SU-DHL-6 (cell line): Measurements from ENCODE around the gene HOXD4.

Experiments
- H2AFZ ChIP-seq: fragments of 200-600 bp; sonication (generic); 2 replicates; pipeline ENCODE4 v1.6.1; 2014; ENCODE audit warnings: low read depth, mild to moderate bottlenecking, moderate library complexity, mixed read lengths, antibody characterized with exemption, low read length; ENCODE audit not compliant: severe bottlenecking
- H3F3A ChIP-seq: fragments of 200-600 bp; shearing (Covaris generic); 2 replicates; pipeline ENCODE4 v1.6.0; 2016; ENCODE audit warnings: antibody characterized with exemption, mild to moderate bottlenecking; ENCODE audit not compliant: insufficient read depth
- H3K27ac ChIP-seq: fragments of 200-600 bp; sonication (generic); 2 replicates; pipeline ENCODE4 v1.5.1; 2016; ENCODE audit warnings: low read depth, mild to moderate bottlenecking, low read length, moderate library complexity, mixed read lengths
- H3K27me3 ChIP-seq: fragments of 200-600 bp; sonication (generic), shearing (Covaris generic); 2 replicates; pipeline ENCODE4 v1.6.0; 2014; ENCODE audit warnings: mild to moderate bottlenecking, low read length
- H3K36me3 ChIP-seq: fragments of 200-600 bp; sonication (generic); 2 replicates; pipeline ENCODE4 v1.6.1; 2014; ENCODE audit warnings: mild to moderate bottlenecking, low read length, mixed read lengths
- H3K4me2 ChIP-seq: fragments of 300-600, 200-600 bp; shearing (Covaris generic), sonication (generic); 2 replicates; pipeline ENCODE4 v1.6.0; 2014; ENCODE audit warnings: low read length, low read depth, mild to moderate bottlenecking; ENCODE audit not compliant: poor library complexity, severe bottlenecking
- H3K4me3 ChIP-seq: fragments of 200-600 bp; sonication (generic); 2 replicates; pipeline ENCODE4 v1.5.1; 2014; ENCODE audit warnings: antibody characterized with exemption, low read length, mild to moderate bottlenecking, mixed read lengths; ENCODE audit not compliant: insufficient read depth, poor library complexity, severe bottlenecking
- H3K79me2 ChIP-seq: fragments of 200-600 bp; sonication (generic); 2 replicates; pipeline ENCODE4 v1.6.1; 2014; ENCODE audit warnings: mild to moderate bottlenecking, low read length, moderate library complexity; ENCODE audit not compliant: insufficient read depth
- H3K9ac ChIP-seq: fragments of 200-600 bp; sonication (generic); 2 replicates; pipeline ENCODE4 v1.7.0; 2014; ENCODE audit warnings: mild to moderate bottlenecking, low read length
- H3K9me2 ChIP-seq: fragments of 200-600 bp; sonication (generic); replicated peaks from 2 replicates; pipeline ENCODE4 v1.6.1; 2014; ENCODE audit warnings: low read length; ENCODE audit not compliant: insufficient read depth
- H3K9me3 ChIP-seq: fragments of 200-600 bp; sonication (generic); 2 replicates; pipeline ENCODE4 v1.6.1; 2014; ENCODE audit warnings: low read length, mixed read lengths; ENCODE audit not compliant: insufficient read depth
- H4K20me1 ChIP-seq: fragments of 200-600 bp; sonication (generic); 2 replicates; pipeline ENCODE4 v1.6.1; 2014; ENCODE audit warnings: low read depth, mild to moderate bottlenecking, antibody characterized with exemption, low read length, moderate library complexity, mixed read lengths
- CTCF ChIP-seq: fragments of 200-600 bp; sonication (generic); IDR thresholded peaks from one replicate; pipeline ENCODE4 v1.5.1; 2017; ENCODE audit warnings: antibody characterized with exemption, mild to moderate bottlenecking, low read length, moderate library complexity; ENCODE audit not compliant: insufficient read depth, poor library complexity, severe bottlenecking
- EZH2phosphoT487 ChIP-seq: fragments of 200-600 bp; sonication (generic), shearing (Covaris generic); conservative IDR thresholded peaks from 2 replicates; pipeline ENCODE4 v1.6.1; 2018; ENCODE audit warnings: mild to moderate bottlenecking, antibody characterized with exemption, low read length, moderate library complexity, mixed read lengths

The HOXD4 gene

GRCh38 chr2:176128982-176129796 is 22.2 kb upstream of the HOXD4 start, which contains the start of gene HOXD8:
HOXD8 (plus strand) TSS chr2:176129705; CDS start chr2:176130367, 662 bp downstream.
- H3F3A ChIP-seq = no peaks in the 10 kb centered on the region
- no peaks in the 10 kb centered on the region for H3K27me3 ChIP-seq
- H2AFZ ChIP-seq = no peak within 1 kb of the TSS
- H3K27ac ChIP-seq = no peak within 1 kb of the TSS
- no peaks in the 10 kb centered on the region for H3K79me2 ChIP-seq
- TF ChIP-seq EZH2phosphoT487 (no peak), CTCF (no peak)
- H3K4me3 ChIP-seq = no peak within 1 kb of the TSS
- H3K9me2 ChIP-seq = no peaks in the 10 kb centered on the region
- no peaks in the 10 kb centered on the region for H3K9me3 ChIP-seq
- H3K9ac ChIP-seq = no peak within 1 kb of the TSS
- H3K4me2 ChIP-seq = no peak within 1 kb of the TSS
- no peaks in the 10 kb centered on the region for H3K36me3 ChIP-seq
- no peaks in the 10 kb centered on the region for H4K20me1 ChIP-seq

GRCh38 chr2:176129813-176130146 is 21.6 kb upstream of the HOXD4 start:
- no peaks in the 10 kb centered on the region for H3K9me2 ChIP-seq
- H3K4me3 ChIP-seq = no peak overlapping the region
- no peaks in the 10 kb centered on the region for H3K27me3 ChIP-seq
- H3K27ac ChIP-seq = no peak overlapping the region
- H3K9me3 ChIP-seq = no peaks in the 10 kb centered on the region
- H3K9ac ChIP-seq = no peak overlapping the region
- H3F3A ChIP-seq = no peaks in the 10 kb centered on the region
- TF ChIP-seq EZH2phosphoT487 (no peak), CTCF (no peak)
- H3K4me2 ChIP-seq = no peak overlapping the region
- no peaks in the 10 kb centered on the region for H3K36me3 ChIP-seq
- H3K79me2 ChIP-seq = no peaks in the 10 kb centered on the region
- H2AFZ ChIP-seq = no peak overlapping the region
- no peaks in the 10 kb centered on the region for H4K20me1 ChIP-seq

- H3K4me3 ChIP-seq = no peak overlapping the region
- H3F3A ChIP-seq = no peaks in the 10 kb centered on the region
- TF ChIP-seq CTCF = no peak
- no peak for TF ChIP-seq EZH2phosphoT487
- no peaks in the 10 kb centered on the region for H3K9me3 ChIP-seq
- H3K4me2 ChIP-seq = no peak overlapping the region
- no peak overlapping the region for H3K27ac ChIP-seq
- H3K79me2 ChIP-seq = no peaks in the 10 kb centered on the region
- H4K20me1 ChIP-seq = no peaks in the 10 kb centered on the region
- H3K27me3 ChIP-seq = no peaks in the 10 kb centered on the region
- H3K9me2 ChIP-seq = no peaks in the 10 kb centered on the region
- H3K36me3 ChIP-seq = no peaks in the 10 kb centered on the region
- no peak overlapping the region for H3K9ac ChIP-seq
- no peak overlapping the region for H2AFZ ChIP-seq
These were observed 21.0 kb upstream of the HOXD4 start for GRCh38 chr2:176130147-176130956.
